ENCODE measurements around the gene ERBIN. TPM values are rescaled to one million over a fixed set of nuclear protein-coding genes. Genes with fewer than 3 reads are reported as not detected.

The ERBIN gene
- total and polyA plus RNA-seq, 2 of the 13 experiments (the other 11 are each of a cell fraction or from before 2014, with no cell fraction given), result 14.4 to 41.7 TPM

- no peak for TF ChIP-seq PBX2 (CRISPR knock-in tag; IDR thresholded peaks at IDR 0.05)
- TF ChIP-seq ZNF362 (CRISPR knock-in tag; IDR thresholded peaks at IDR 0.05; ENCODE audit: borderline replicate concordance), result no peak
- peak; percentile 52; the same call in 1 of the 2 replicates for TF ChIP-seq BORCS8-MEF2B (CRISPR knock-in tag; IDR thresholded peaks at IDR 0.05)
- no peak for TF ChIP-seq PAWR (CRISPR knock-in tag; IDR thresholded peaks at IDR 0.05; ENCODE audit: borderline replicate concordance)
- 0 out of 2 replicates have a peak, but pooled peaks have one; percentile 37 for TF ChIP-seq GATAD1 (CRISPR knock-in tag; IDR thresholded peaks at IDR 0.05)
- 0 out of 2 replicates have a peak, but pooled peaks have one; percentile 15 for TF ChIP-seq ARID5B (CRISPR knock-in tag; IDR thresholded peaks at IDR 0.05)
- no peak; the same call in 1 of the 2 replicates for TF ChIP-seq ZNF160 (CRISPR knock-in tag; IDR thresholded peaks at IDR 0.05)
- TF ChIP-seq ZNF460 (CRISPR knock-in tag; IDR thresholded peaks at IDR 0.05; ENCODE audit: borderline replicate concordance), result no peak
- TF ChIP-seq ZSCAN21 (CRISPR knock-in tag; IDR thresholded peaks at IDR 0.05; ENCODE audit: borderline replicate concordance), result no peak
- no peak; the same call in 1 of the 2 replicates for TF ChIP-seq ZNF792 (CRISPR knock-in tag; IDR thresholded peaks at IDR 0.05)
- no peak; the same call in 1 of the 2 replicates for TF ChIP-seq ZNF280D (CRISPR knock-in tag; IDR thresholded peaks at IDR 0.05)
- TF ChIP-seq CREB3 (CRISPR knock-in tag; IDR thresholded peaks at IDR 0.05), result no peak
- no peak for TF ChIP-seq HMGXB3 (CRISPR knock-in tag; IDR thresholded peaks at IDR 0.05; ENCODE audit: borderline replicate concordance)
Measured at GRCh38 chr5:65925044-65925600, 1.3 kb upstream of the ERBIN start (continued).

All from HepG2 (cell line).